Renal pelvis (tissue), 4 donors: ENCODE data around the gene YTHDF1. TPM values are rescaled to one million over a fixed set of nuclear protein-coding genes. Genes with fewer than 3 reads are reported as not detected.

ENCODE experiments used
- DNase-seq: peaks from one replicate; pipeline ENCODE4 v3.0.0-alpha.2; 2013
- polyA plus RNA-seq, 3 donors: library from polyadenylated mRNA; unstranded; fragments of 120-200 nt; gene quantifications; one replicate each; pipeline ENCODE4 v1.2.1, GENCODE V29; 2013; ENCODE audit not compliant: insufficient read length in 3 of 3

The YTHDF1 gene
- polyA plus RNA-seq, 3 donors, result 42.7 to 44.6 (median 44.4) TPM

DNA sequence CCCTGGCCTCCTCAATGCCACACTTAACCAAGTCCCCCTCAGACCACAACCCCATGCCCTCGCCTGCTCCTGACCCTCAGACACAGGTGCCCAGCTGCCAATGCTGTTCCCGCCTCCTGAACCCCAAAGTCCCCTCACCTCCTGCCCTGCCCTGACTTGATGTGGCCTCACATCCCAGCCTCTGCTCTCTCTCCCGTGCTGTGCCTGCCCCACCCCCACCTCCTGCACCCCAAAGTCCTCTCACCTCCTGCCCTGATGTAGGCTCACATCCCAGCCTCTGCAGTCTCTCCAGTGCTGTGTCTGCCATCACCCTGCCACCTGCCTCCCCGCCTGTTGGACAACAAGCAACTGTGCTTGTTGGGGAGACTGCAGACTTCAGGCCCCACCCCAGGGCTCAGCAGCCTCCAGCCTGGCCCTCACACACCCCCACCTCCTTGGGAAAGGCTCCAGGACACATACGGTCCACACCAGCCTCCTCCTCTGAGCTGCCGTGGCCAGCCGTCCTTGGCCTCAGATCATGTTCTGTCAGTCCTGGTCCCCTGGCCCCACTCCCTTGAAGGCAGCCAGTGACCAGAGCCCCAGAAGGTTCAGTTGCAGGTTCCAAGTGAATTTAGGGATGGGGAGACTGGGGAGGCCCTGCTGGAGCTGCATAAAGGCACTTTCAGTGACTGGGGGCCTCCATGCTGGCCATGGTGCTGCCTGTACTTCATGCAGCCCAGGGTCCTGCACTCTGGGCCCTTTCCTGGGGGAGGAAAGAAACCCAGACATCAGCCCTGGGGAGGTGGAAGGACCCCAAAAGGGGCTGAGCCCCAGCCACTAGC is 28.4 kb downstream of the YTHDF1 start:
- no peak for DNase-seq

GRCh38 chr20:63186528-63187316 is 29.2 kb downstream of the YTHDF1 start:
- no peak for DNase-seq

GRCh38 chr20:63186084-63186483 is 29.8 kb downstream of the YTHDF1 start:
- no peak for DNase-seq

DNA sequence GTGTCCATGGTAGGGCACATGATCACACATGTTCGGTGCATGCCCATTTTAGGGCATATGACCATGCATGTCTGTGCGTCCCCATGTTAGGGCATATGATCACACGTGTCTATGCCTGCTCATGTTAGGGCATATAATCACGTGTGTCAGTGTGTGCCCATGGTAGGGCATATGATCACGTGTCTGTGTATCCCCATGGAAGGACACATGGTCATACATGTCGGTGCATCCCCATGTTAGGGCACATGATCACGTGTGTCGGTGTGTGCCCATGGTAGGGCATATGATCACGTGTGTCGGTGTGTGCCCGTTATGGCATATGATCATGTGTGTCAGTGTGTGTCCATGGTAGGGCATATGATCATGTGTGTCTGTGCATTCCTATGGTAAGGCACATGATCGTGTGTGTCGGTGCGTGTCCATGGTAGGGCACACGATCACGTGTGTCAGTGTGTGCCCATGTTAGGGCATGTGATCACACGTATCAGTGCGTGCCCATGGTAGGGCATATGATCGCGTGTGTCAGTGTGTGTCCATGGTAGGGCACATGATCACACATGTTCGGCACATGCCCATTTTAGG is 30.6 kb downstream of the YTHDF1 start:
- no peak for DNase-seq

DNA sequence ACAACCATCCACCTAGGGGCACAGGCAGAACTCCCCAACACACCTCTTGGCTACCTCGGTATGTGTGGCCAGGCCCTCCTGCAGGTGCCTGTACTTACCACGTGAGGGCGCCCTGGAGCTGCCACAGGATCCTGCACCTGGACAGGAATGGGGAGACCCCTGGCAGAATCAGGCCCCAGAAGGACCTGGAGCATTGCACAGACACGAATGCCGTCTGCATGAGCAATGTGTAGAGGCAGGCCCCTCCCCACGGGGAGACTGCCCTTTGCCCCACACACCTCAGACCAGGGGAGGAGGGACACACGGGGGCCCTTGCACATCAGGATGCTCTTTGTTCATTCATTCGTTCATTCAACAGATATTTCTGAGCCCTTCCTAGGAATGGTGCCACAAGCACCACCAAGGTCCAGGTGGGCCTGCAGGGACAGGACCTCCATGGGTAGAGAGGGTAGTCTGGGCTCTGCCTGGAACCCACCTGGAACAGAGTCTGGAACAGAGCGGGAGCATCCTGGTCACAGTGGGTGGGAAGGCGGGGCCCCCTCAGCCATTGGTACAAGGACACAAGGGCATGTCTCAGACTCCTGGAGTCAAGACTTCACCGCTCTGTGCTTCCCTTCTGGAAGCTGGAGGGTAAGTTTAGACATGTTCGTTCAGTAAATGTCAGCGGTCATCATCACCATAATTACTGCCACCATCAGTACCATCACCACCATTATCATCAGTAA is 32.3 kb downstream of the YTHDF1 start:
- no peak for DNase-seq

GRCh38 chr20:63182946-63183415 is 33.0 kb downstream of the YTHDF1 start:
- no peak for DNase-seq

DNA sequence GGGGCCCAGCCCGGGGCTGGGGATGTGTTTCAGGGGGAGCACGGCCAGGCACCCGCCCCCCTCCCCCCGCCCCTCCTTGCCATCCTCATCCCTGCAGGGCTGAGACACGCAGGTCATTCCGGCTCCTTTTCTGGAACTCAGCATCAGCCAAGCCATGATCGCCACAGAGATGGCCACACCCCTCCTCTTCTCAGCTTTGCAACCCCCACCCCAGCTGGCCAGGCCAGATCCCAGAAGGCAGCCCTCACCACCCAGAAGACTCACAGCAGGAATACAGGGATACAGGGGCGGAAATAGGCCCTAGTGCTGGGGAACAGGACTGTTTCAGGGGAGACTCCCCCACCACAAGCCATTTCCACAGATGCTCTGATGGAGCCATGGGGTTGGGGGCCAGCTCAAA is 33.5 kb downstream of the YTHDF1 start:
- no peak for DNase-seq

DNA sequence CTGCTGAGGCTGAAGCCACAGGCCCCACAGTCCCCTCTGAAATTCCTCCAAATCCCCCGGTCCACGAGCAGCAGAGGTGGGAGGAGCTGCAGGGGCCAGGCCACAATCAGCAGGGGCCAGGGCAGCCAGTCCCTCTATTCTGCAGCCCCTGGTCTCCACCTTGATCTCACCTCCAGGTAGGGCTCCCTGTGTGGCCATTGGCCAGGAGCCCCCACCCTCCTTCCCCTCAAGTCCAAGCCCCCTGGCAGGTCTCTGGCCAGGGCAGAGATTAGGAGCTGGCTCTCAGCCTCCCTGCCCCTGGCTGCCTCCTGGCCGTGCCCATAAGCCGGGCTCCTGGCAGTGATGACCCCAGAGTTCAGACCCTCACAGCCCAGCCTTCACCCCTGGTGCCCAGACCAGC is 34.7 kb downstream of the YTHDF1 start:
- no peak for DNase-seq

DNA sequence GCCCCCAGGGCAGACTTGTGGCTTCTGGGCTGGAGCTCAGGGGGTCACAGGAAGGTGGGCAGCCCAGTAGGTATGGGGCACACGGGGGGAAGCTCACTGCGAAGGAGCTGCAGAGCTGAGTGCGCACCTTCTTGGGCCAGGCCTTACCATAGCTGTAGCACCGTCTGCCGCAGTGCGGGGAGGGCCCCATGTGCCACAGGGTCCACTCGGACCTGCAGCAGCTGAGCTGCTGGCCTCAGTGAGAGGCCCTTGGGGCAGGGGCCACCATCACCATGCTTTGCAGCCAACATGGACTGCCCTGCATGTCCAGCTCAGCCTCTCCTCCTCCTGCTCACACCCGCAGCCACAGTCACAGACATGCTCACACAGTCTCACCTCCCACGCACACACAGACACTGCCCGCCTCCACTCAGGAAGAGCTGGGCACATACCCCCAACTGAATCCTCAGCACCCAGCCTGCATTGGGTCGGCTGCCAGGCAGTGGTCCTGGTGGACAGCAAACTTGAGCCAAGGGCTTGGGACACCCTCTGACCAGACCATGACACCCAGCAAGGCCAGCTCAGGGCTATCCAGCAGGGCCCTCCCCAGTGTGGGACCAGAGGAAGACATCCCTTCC is 35.3 kb downstream of the YTHDF1 start:
- DNase-seq, result no peak

DNA sequence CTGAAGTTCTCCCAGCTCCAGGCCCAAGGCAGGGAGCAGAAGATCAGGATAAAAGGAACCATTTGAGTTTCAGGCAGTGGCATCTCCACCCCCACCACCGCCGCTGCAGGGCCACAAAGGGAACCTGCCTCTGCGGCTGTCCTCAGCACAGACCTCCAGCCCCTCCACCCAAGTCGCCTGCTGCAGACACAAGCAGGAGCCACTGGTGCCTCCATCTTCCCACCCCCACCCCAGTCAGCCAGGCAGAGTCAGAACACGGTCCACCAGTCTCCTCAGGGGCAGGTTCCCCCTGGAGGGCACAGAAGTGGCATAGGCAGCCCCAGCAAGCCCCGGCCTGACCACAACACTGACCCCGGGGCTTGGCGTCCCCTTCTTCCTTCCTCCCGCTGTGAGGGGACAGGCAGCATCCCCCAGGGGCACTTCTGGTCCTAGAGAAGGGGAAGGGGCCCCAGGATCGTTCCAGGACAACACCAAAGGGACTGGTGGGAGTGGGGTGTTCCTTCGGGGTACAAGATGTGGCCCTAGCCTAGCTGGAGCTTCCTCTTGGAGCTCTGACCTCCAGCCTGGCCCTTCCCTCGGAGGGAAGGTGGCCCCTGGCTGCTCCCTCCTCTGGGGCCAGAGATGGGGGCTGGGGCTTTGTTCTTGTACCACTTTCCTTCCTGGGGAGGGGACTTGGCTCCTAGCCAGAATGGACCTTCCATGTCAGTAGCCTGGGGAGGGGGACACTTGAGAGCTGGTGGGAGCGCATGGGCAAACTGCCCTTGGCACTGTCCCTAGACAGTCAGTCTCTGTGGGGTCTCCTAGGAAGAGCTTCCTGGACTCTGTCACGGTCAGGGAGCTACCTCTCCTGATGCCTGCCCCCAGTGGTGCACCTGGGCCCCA is 36.0 kb downstream of the YTHDF1 start:
- no peak for DNase-seq

DNA sequence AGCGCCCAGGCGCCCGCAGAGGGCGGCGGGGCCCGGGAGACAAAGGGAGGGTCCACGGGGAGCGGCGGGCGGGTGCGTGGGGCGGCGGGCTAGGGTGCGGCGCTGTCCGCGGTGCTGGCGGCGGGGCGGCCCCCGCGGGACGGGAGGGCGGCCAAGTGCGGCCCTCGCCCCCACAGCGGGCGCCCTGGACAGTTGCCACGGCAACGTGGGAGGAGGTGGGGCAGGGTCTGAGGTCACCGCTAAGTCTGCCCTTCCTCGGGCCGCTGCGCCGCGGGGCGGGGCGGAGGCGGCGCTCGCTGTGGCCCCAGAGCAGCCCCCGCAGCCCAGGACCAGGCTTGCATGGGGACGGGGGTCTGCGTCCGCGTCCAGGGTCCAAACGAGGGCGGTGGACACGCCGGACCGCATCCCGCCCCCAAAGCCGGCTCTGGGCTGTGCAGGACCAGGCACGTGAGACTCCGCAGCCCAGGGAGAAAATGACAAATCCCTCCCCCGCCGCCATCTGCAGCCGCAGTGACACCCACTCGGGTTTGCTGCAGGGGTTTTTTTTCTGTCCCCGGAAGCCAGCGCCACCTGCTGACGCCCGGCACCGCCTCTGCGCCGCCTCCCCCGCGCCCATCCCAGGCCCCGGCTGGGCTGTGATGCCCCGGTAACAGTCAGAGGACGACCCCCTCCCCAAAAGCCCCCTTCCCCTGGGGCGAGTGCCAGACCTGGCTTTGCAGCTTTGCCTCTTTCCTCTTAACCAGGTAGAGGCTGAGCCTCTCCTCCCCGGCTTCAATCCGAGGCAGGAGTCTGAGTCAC is 36.8 kb downstream of the YTHDF1 start:
- peak; percentile 28 for DNase-seq

DNA sequence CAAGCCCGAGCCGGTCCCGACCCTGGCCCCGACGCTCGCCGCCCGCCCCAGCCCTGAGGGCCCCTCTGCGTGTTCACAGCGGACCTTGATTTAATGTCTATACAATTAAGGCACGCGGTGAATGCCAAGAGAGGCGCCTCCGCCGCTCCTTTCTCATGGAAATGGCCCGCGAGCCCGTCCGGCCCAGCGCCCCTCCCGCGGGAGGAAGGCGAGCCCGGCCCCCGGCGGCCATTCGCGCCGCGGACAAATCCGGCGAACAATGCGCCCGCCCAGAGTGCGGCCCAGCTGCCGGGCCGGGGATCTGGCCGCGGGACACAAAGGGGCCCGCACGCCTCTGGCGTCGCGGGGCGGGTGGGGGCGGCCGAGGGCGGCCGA is 37.5 kb downstream of the YTHDF1 start:
- DNase-seq, result no peak

DNA sequence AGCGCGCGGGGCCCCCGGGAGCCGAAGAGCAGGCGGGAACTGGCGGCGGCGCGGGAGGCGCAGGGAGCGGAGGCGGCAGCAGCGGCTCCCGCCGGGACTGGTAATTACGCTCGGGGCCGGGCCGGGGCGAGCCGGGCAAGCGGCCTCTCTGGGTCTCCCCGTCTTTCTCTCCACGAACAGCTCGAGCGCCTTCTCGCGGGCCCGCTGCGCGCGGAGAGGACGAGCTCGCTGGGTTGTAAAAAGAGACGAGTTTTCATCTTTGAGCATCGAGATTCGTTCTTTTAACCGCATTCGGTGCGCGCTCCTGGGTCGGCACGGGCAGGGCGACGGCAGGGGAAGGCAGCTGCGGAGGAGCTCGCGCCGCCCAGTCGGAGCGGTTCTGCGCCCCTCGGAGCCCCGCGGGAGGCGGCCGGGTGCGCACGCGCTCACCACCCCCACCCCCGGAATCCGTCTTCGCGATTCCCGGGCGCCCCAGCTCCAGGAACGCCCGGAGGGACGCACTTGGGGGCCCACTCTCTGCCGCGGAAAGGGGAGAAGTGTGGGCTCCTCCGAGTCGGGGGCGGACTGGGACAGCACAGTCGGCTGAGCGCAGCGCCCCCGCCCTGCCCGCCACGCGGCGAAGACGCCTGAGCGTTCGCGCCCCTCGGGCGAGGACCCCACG is 38.0 kb downstream of the YTHDF1 start:
- DNase-seq, result no peak

GRCh38 chr20:63177134-63177784 is 38.7 kb downstream of the YTHDF1 start:
- no peak for DNase-seq

DNA sequence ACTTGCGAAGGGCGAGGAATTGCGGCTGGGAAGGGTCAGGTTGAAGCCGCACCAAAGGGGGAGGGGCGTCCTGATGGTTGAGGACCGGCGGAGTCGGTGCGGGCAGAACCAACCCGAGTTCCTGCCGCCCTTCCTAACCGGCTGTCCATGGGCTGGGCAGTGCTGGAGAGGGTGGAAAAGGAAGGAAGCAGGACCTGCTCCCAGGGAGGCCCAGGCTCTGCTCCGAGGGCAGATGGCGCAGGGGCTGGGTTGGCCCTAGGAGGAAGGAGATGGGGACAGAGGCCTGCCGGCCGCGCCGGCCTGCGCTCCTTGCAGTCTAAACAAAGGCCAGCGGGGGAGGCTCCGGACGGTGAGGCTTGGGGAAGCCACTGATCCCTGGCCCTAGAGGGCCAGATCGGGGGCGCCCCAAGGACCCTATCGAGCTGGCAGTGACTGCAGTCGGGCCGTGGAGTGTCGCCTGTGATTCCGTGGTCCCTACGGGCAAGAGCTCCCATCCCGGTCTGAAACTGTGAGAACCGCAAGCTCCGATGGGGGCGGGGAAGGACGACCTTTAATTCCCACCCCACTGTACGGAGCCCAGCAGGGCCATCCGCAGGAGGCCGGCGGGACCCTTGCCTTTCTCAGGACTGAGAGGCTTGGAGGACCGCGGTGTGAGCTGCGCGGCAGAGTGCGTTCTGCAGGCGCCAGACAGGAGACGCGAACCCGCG is 39.4 kb downstream of the YTHDF1 start:
- no peak for DNase-seq

DNA sequence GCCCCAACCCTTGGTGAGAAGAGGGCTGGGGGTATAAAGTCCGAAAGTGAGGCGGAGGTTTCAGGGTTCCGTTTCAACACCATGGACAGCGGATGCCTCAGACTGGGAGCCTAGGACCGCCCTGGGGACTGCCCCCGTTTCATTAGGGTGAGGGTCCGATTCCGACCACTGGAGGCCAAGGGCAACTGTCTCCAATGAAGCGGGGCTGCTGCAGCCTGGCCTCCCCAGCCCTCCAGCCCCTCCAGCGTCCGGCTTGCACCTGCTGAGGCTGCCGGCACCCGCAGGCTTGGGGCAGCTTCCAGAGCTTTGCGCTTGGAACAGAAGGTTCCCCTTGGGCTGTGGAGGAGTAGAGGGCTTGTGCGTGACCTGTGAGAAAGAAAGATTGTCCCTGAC is 39.9 kb downstream of the YTHDF1 start:
- DNase-seq, result no peak

- DNase-seq, result no peak
These were observed 40.7 kb downstream of the YTHDF1 start for GRCh38 chr20:63175038-63175895.
